Breast epithelium (tissue), 4 donors: Measurements from ENCODE around the gene SMARCC2. TPM values are rescaled to one million over a fixed set of nuclear protein-coding genes. Genes with fewer than 3 reads are reported as not detected.

Experiments
- DNase-seq, 2 donors: peaks; one replicate each; pipeline ENCODE4 v3.0.0-alpha.2; 2019; ENCODE audit warnings: low spot score in 2 of 2
- H3K27ac ChIP-seq, 2 donors: fragments of 200-600 bp; sonication (generic) in 1 of 2; one replicate each; pipeline ENCODE4 v1.5.1; 2016 to 2019; ENCODE audit warnings: mild to moderate bottlenecking in 1 of 2
- H3K27me3 ChIP-seq, 2 donors: fragments of 200-600 bp; sonication (generic) in 1 of 2; one replicate each; pipeline versions ENCODE4 v1.5.1 to v1.6.0; 2017 to 2019; ENCODE audit warnings: control low read depth in 1 of 2, mild to moderate bottlenecking in 1 of 2
- H3K36me3 ChIP-seq: fragments of 200-600 bp; one replicate; pipeline ENCODE4 v1.5.1; 2019
- H3K4me1 ChIP-seq, 2 donors: fragments of 200-600 bp; sonication (generic); one replicate each; pipeline ENCODE4 v1.5.1; 2016 to 2019; ENCODE audit warnings: control low read depth in 1 of 2
- H3K4me3 ChIP-seq, 3 donors: fragments of 200-600 bp; sonication (generic); 1 replicate in 2 of 3; 2 replicates in 1 of 3; pipeline ENCODE4 v1.5.1; 2016 to 2019; ENCODE audit warnings: mild to moderate bottlenecking in 3 of 3, moderate library complexity in 2 of 3
- H3K9me3 ChIP-seq, 2 donors: fragments of 200-600 bp; sonication (generic) in 1 of 2; one replicate each; pipeline ENCODE4 v1.5.1; 2016 to 2019; ENCODE audit warnings: control low read depth in 1 of 2
- POLR2A ChIP-seq: fragments of 450-650 bp; IDR thresholded peaks from one replicate; pipeline ENCODE4 v1.6.1; 2016; ENCODE audit warnings: antibody characterized with exemption, mild to moderate bottlenecking, moderate library complexity
- POLR2AphosphoS5 ChIP-seq, 3 donors: sonication (generic); formaldehyde crosslinking; IDR thresholded peaks; one replicate each; pipeline ENCODE4 v1.6.1; 2017; ENCODE audit warnings: antibody characterized with exemption in 3 of 3
- intact Hi-C: fragments of 100-400 bp; cut with DNase I; formaldehyde crosslinking; loops from one replicate; pipeline ENCODE4 v1.15.1; 2023; ENCODE audit warnings: low total_unique reads
- total RNA-seq, 3 donors: library from RNA; depleted of rRNA; stranded (reverse); fragments of >200 nt; gene quantifications; one replicate each; pipeline ENCODE4 v1.1.0, GENCODE V29; 2016
- TF ChIP-seq, protein P1 (sequence below), 3 donors: fragments of 450-650 bp; IDR thresholded peaks; one replicate each; pipeline ENCODE4 v1.5.1; 2016 to 2017; ENCODE audit warnings: antibody characterized with exemption in 3 of 3, mild to moderate bottlenecking in 3 of 3, moderate library complexity in 3 of 3

Gene SMARCC2
- total RNA-seq, 3 donors from 2014 or later: 105 to 114 (median 106) TPM

DNA sequence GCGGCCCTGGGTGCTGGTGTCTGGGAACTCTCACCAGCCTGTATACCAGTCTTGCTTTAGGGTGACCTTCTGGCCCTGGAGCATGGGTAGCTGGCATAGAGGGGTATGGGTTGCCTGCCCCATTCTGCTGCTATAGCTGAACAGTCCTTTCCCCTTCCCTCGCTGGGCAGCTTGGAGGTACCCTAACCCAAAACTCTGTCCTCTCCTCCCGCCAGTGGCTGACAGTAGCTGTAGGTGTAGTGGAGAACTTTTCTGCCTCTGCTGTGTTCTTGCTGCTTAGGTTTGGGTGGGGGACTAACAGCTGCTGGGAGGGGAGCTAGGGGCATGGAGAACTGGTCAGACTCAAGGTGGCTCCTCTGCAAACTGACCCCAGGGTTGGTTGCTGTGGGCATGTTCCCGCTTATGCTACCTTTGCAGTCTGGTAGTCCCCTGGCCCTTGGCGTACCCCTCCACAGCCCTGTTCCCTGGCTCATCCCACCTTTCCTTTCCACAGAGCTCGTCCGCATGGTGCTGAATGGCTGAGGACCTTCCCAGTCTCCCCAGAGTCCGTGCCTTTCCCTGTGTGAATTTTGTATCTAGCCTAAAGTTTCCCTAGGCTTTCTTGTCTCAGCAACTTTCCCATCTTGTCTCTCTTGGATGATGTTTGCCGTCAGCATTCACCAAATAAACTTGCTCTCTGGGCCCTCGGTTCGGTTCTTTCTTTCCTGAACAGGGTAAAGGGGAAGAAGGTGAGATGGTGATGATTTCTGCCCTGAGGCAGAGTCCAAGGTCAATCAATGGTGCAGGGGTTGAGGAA lies 28.2 kb downstream of the SMARCC2 start:
- intact Hi-C loops: no loop called here
- H3K9me3 ChIP-seq: no peaks in the 10 kb centered on the region
- peaks cover 4 to 25% of the 10 kb centered on the region in 2 donors for H3K4me1 ChIP-seq
- peaks cover 5% of the 10 kb centered on the region for H3K36me3 ChIP-seq
- peak overlapping the region; percentile 89 to 97 (median 94) for H3K4me3 ChIP-seq
- no peak for DNase-seq
- H3K27me3 ChIP-seq: no peaks in the 10 kb centered on the region
- H3K27ac ChIP-seq: peak overlapping the region; percentile 100
- TF ChIP-seq POLR2A (no peak), POLR2AphosphoS5 (IDR thresholded peaks at IDR 0.05) (peak in 1 of 3 donors; percentile 42)

DNA sequence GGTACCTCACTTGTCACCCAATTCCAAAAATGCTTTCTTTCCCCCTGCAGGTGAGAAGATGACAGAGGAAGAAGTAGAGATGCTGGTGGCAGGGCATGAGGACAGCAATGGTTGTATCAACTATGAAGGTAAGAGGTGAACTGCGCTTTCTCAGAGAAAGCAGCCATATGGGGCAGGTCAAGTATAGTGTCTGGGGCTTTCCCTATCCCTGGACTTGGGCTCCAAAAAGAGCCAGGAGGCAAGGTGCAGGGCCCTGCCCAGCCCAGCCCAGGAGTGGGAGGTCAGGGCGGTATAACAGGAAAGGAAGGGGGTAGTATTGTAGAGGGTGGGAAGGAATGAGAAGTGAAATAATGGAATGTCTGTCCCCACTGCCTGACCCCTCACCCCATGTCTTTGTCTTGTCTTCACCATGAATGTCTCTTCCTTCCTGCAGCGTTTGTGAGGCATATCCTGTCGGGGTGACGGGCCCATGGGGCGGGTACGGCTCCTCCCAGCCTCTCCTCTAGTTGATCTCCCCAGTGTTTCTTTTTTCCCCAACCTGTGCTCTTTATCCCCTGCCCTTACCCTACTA lies 29.0 kb downstream of the SMARCC2 start:
- no peak for DNase-seq

DNA sequence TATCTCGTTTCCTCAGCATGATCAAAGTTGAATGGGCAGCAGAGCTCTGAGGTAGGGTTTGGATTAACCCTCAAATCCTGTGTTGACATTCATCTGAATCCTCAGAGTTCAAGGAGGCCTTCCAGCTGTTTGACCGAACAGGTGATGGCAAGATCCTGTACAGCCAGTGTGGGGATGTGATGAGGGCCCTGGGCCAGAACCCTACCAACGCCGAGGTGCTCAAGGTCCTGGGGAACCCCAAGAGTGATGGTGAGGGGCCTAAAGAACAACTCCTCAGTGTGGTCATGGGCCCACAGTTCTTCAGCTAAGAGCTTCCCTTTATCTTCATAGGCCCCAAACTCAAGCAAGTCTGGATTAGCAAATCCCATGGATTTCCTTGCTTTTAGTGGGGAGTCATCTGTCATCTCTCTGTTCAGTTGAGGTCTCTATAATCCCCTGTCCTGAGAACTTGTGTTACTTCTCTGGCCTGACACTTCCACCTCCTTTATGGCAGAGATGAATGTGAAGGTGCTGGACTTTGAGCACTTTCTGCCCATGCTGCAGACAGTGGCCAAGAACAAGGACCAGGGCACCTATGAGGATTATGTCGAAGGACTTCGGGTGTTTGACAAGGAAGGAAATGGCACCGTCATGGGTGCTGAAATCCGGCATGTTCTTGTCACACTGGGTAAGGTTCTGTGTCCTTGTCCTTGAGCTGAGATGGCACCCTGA lies 29.6 kb downstream of the SMARCC2 start:
- peak overlapping the region; percentile 100 for H3K27ac ChIP-seq
- H3K4me3 ChIP-seq: peak overlapping the region; percentile 89 to 97 (median 94)
- no peaks in the 10 kb centered on the region for H3K9me3 ChIP-seq
- no peak for TF ChIP-seq POLR2A
- TF ChIP-seq, protein P1, sequence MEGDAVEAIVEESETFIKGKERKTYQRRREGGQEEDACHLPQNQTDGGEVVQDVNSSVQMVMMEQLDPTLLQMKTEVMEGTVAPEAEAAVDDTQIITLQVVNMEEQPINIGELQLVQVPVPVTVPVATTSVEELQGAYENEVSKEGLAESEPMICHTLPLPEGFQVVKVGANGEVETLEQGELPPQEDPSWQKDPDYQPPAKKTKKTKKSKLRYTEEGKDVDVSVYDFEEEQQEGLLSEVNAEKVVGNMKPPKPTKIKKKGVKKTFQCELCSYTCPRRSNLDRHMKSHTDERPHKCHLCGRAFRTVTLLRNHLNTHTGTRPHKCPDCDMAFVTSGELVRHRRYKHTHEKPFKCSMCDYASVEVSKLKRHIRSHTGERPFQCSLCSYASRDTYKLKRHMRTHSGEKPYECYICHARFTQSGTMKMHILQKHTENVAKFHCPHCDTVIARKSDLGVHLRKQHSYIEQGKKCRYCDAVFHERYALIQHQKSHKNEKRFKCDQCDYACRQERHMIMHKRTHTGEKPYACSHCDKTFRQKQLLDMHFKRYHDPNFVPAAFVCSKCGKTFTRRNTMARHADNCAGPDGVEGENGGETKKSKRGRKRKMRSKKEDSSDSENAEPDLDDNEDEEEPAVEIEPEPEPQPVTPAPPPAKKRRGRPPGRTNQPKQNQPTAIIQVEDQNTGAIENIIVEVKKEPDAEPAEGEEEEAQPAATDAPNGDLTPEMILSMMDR (IDR thresholded peaks at IDR 0.05): no peak
- no peak for TF ChIP-seq POLR2AphosphoS5 (IDR thresholded peaks at IDR 0.05)
- H3K36me3 ChIP-seq: no peaks in the 10 kb centered on the region
- no peak for DNase-seq
- intact Hi-C loops: loop anchor here (5.0 kb wide), 1 partner anchor 37 kb away; no protein-coding TSS in a partner anchor
- H3K4me1 ChIP-seq: peaks cover 4 to 25% of the 10 kb centered on the region in 2 donors
- H3K27me3 ChIP-seq: no peaks in the 10 kb centered on the region

More for the DNA sequence above, 29.0 kb downstream of the SMARCC2 start:
- peak overlapping the region; percentile 100 for H3K27ac ChIP-seq
- peak overlapping the region; percentile 89 to 97 (median 94) for H3K4me3 ChIP-seq
- TF ChIP-seq POLR2AphosphoS5 (IDR thresholded peaks at IDR 0.05): no peak
- TF ChIP-seq, protein P1 (IDR thresholded peaks at IDR 0.05): no peak
- TF ChIP-seq POLR2A: no peak
- no peaks in the 10 kb centered on the region for H3K9me3 ChIP-seq
- peaks cover 4 to 25% of the 10 kb centered on the region in 2 donors for H3K4me1 ChIP-seq
- H3K27me3 ChIP-seq: no peaks in the 10 kb centered on the region
- H3K36me3 ChIP-seq: peaks cover 4% of the 10 kb centered on the region
- intact Hi-C loops: no loop called here

DNA sequence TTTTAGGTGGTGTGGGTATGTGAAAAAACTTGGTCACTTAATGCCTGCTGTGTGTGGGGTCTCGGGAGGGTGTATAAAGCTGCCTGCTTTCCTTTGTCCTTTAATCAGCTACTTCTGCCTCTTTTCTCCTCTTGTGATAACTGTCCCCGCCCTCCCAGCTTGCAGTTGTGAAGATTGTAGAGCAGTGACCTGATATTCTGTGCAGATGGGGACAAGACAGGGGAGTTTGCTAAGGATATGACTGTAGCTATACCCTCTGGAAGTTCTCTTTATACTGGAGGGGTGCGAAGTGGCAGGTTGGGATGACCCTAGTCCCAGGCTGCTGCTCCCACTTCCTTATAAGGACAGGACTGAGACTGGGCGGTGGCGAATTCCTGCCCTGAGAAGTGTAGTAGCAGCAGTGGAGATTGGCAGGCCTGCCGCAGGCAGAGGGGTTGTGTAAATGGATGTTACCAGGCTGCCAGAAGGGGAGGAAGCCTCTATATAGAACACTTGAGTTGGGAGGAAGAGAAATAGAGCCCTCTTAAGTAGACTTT lies 30.3 kb downstream of the SMARCC2 start:
- H3K36me3 ChIP-seq: no peaks in the 10 kb centered on the region
- H3K9me3 ChIP-seq: no peaks in the 10 kb centered on the region
- H3K27ac ChIP-seq: peak overlapping the region; percentile 100
- intact Hi-C loops: loop anchor here (5.0 kb wide), 1 partner anchor 37 kb away; no protein-coding TSS in a partner anchor
- H3K4me1 ChIP-seq: peaks cover 4 to 25% of the 10 kb centered on the region in 2 donors
- DNase-seq: peak; percentile 81 to 95
- peak overlapping the region; percentile 89 to 97 (median 94) for H3K4me3 ChIP-seq
- no peaks in the 10 kb centered on the region for H3K27me3 ChIP-seq
- TF ChIP-seq POLR2A (peak; percentile 6), POLR2AphosphoS5 (IDR thresholded peaks at IDR 0.05) (peak; percentile 23 to 80 (median 75))
- TF ChIP-seq, protein P1 (IDR thresholded peaks at IDR 0.05): no peak
